Measurements from ENCODE around the gene CWC25. TPM values are rescaled to one million over a fixed set of nuclear protein-coding genes. Genes with fewer than 3 reads are reported as not detected.

Gene CWC25
- total and polyA plus RNA-seq, 2 of the 13 experiments (the other 11 are each of a cell fraction or from before 2014, with no cell fraction given) = 15.6 to 22.7 TPM

GRCh38 chr17:38799501-38800236 lies 25.5 kb downstream of the CWC25 start, which contains the start of gene PIP4K2B (continued):
- TF ChIP-seq HNRNPL (IDR thresholded peaks at IDR 0.05; ENCODE audit: low read depth, low read length) (peak; percentile 88; the same call in 1 of the 2 replicates), HNF4G (IDR thresholded peaks at IDR 0.05; ENCODE audit: borderline replicate concordance, low read depth, low read length) (peak; percentile 36; the same call in 1 of the 2 replicates), HNF4G (CRISPR knock-in tag; IDR thresholded peaks at IDR 0.05; ENCODE audit: borderline replicate concordance, low read depth) (peak; percentile 65), ZNF431 (CRISPR knock-in tag; IDR thresholded peaks at IDR 0.05; ENCODE audit: borderline replicate concordance, low read depth) (peak; percentile 49), PRMT3 (CRISPR knock-in tag; IDR thresholded peaks at IDR 0.05; ENCODE audit: borderline replicate concordance, low read depth) (no peak), CBX5 (CRISPR knock-in tag; IDR thresholded peaks at IDR 0.05; ENCODE audit: borderline replicate concordance) (peak; percentile 81; the same call in 1 of the 2 replicates), ZNF775 (CRISPR knock-in tag; IDR thresholded peaks at IDR 0.05; ENCODE audit: borderline replicate concordance) (peak; percentile 48; the same call in 1 of the 2 replicates), ZSCAN9 (CRISPR knock-in tag; IDR thresholded peaks at IDR 0.05; ENCODE audit: borderline replicate concordance) (peak; percentile 75; the same call in 1 of the 2 replicates), ZFP1 (CRISPR knock-in tag; IDR thresholded peaks at IDR 0.05) (peak; percentile 63; the same call in 1 of the 2 replicates), PTBP1 (IDR thresholded peaks at IDR 0.05; ENCODE audit: low read depth, low read length, poor library complexity, severe bottlenecking) (no peak), MLX (CRISPR knock-in tag; IDR thresholded peaks at IDR 0.05) (peak; percentile 26; the same call in 1 of the 2 replicates), TCF12 (IDR thresholded peaks at IDR 0.05) (no peak), TCF12 (CRISPR knock-in tag; IDR thresholded peaks at IDR 0.05) (no peak; the same call in 1 of the 2 replicates), GTF2F1 (IDR thresholded peaks at IDR 0.05; ENCODE audit: low read length) (peak; percentile 57; the same call in 1 of the 2 replicates), KLF16 (CRISPR knock-in tag; IDR thresholded peaks at IDR 0.05) (peak in 1 of 2 experiments; percentile 77; a peak in 2 of 4 replicates), CEBPB (IDR thresholded peaks at IDR 0.05; ENCODE audit: borderline replicate concordance, low read depth, low read length) (no peak), ZNF354B (CRISPR knock-in tag; IDR thresholded peaks at IDR 0.05) (0 out of 2 replicates have a peak, but pooled peaks have one; percentile 81), EP300 (IDR thresholded peaks at IDR 0.05; ENCODE audit: low read depth in 2 of 2, low read length in 2 of 2) (peak in 1 of 2 experiments; percentile 9; a peak in 2 of 4 replicates), EP300 (CRISPR knock-in tag; IDR thresholded peaks at IDR 0.05; ENCODE audit: borderline replicate concordance) (peak; percentile 70; the same call in 1 of the 2 replicates), ZNF180 (CRISPR knock-in tag; IDR thresholded peaks at IDR 0.05; ENCODE audit: borderline replicate concordance, low read depth) (no peak), ARID2 (CRISPR knock-in tag; IDR thresholded peaks at IDR 0.05; ENCODE audit: borderline replicate concordance) (no peak), ZNF672 (CRISPR knock-in tag; IDR thresholded peaks at IDR 0.05) (no peak), ZNF549 (CRISPR knock-in tag; IDR thresholded peaks at IDR 0.05) (no peak)
- TF ChIP-seq, protein P1, sequence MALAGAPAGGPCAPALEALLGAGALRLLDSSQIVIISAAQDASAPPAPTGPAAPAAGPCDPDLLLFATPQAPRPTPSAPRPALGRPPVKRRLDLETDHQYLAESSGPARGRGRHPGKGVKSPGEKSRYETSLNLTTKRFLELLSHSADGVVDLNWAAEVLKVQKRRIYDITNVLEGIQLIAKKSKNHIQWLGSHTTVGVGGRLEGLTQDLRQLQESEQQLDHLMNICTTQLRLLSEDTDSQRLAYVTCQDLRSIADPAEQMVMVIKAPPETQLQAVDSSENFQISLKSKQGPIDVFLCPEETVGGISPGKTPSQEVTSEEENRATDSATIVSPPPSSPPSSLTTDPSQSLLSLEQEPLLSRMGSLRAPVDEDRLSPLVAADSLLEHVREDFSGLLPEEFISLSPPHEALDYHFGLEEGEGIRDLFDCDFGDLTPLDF (CRISPR knock-in tag; IDR thresholded peaks at IDR 0.05) = peak; percentile 78; the same call in 1 of the 2 replicates
- TF ChIP-seq, protein P2, sequence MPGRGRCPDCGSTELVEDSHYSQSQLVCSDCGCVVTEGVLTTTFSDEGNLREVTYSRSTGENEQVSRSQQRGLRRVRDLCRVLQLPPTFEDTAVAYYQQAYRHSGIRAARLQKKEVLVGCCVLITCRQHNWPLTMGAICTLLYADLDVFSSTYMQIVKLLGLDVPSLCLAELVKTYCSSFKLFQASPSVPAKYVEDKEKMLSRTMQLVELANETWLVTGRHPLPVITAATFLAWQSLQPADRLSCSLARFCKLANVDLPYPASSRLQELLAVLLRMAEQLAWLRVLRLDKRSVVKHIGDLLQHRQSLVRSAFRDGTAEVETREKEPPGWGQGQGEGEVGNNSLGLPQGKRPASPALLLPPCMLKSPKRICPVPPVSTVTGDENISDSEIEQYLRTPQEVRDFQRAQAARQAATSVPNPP (CRISPR knock-in tag; IDR thresholded peaks at IDR 0.05) = no peak
- TF ChIP-seq, protein P3, sequence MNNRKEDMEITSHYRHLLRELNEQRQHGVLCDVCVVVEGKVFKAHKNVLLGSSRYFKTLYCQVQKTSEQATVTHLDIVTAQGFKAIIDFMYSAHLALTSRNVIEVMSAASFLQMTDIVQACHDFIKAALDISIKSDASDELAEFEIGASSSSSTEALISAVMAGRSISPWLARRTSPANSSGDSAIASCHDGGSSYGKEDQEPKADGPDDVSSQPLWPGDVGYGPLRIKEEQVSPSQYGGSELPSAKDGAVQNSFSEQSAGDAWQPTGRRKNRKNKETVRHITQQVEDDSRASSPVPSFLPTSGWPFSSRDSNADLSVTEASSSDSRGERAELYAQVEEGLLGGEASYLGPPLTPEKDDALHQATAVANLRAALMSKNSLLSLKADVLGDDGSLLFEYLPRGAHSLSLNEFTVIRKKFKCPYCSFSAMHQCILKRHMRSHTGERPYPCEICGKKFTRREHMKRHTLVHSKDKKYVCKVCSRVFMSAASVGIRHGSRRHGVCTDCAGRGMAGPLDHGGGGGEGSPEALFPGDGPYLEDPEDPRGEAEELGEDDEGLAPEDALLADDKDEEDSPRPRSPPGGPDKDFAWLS (CRISPR knock-in tag; IDR thresholded peaks at IDR 0.05; ENCODE audit: borderline replicate concordance) = no peak

All from HepG2 (cell line).